ENCODE data around the gene DAPK1.

GRCh38 chr9:87503430-87503829 is 5.8 kb downstream of the DAPK1 start:
- TF ChIP-seq, protein P1, sequence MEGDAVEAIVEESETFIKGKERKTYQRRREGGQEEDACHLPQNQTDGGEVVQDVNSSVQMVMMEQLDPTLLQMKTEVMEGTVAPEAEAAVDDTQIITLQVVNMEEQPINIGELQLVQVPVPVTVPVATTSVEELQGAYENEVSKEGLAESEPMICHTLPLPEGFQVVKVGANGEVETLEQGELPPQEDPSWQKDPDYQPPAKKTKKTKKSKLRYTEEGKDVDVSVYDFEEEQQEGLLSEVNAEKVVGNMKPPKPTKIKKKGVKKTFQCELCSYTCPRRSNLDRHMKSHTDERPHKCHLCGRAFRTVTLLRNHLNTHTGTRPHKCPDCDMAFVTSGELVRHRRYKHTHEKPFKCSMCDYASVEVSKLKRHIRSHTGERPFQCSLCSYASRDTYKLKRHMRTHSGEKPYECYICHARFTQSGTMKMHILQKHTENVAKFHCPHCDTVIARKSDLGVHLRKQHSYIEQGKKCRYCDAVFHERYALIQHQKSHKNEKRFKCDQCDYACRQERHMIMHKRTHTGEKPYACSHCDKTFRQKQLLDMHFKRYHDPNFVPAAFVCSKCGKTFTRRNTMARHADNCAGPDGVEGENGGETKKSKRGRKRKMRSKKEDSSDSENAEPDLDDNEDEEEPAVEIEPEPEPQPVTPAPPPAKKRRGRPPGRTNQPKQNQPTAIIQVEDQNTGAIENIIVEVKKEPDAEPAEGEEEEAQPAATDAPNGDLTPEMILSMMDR (IDR thresholded peaks at IDR 0.05; ENCODE audit: poor library complexity): no peak
- TF ChIP-seq EZH2phosphoT487 (IDR thresholded peaks at IDR 0.05; ENCODE audit: low read depth, severe bottlenecking, unreplicated experiment): no peak
